GM21619 (cell line): ENCODE data around the gene SPG11.
"Not testable (repeated sequence)": the region's sequence is repeated elsewhere in the genome, so short reads cannot be mapped to it uniquely, and the experiment has no call there.

ENCODE experiments used
- ATAC-seq: cut with Tn5 transposase; IDR thresholded peaks from one replicate; pipeline ENCODE4 v1.9.1; 2021; ENCODE audit not compliant: unreplicated experiment

The SPG11 gene

DNA sequence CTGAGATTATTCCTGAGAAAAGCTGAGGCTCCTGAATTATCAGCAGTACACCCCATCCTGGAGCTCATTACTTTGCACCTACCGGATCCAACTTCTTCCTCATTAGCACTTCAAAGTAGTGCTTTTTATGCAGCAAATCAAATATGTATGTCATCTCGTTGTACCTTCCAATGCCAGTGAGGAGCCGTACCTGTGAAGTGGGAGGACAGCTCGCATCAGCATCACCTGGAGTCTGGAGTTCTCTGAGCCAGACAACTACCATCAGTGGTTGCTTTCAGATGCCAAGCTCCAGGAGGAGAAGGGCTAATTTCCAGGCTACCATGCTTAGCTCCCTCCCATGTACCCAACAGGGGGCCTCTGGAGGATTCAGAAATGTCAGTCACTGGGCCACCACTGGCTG lies 94.1 kb downstream of the SPG11 start:
- no peak for ATAC-seq

DNA sequence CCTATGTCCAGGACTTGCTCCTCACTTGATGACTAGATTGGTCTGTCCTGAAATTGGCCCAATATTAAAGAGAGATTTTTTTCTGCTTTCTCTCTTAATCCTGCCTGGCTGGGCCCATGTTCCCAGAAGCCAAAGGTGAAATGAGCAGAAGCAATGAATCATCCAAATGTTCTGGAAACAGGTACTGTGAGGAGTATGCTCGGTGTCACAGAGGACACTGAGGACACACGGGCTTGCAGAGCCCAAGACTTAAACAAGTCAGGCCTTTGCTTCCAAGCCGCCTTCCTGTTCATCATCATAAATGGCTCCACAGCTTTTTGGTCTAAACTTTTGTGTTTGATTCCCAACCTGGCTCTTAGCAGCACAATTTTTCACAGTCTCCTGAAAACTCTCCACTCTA lies 95.1 kb downstream of the SPG11 start:
- no peak for ATAC-seq

DNA sequence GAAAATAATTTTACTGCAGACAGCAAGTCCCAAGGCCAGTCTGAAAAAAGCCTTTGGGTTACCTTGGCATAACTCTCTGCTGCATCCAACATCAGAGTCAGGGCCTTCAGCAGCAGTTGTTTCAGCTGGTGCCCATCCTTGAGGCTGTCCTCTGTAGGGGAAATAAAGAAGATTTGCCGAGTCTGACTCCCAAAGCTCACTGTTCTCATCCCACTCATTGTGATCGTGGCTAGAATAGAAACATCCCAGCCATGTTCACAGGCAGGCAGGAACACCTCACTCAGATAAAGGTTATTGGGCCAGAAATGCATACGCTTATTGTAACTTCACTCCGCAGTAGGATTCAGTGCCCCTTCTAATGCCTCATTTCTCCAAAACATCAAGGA lies 97.3 kb downstream of the SPG11 start:
- no peak for ATAC-seq

DNA sequence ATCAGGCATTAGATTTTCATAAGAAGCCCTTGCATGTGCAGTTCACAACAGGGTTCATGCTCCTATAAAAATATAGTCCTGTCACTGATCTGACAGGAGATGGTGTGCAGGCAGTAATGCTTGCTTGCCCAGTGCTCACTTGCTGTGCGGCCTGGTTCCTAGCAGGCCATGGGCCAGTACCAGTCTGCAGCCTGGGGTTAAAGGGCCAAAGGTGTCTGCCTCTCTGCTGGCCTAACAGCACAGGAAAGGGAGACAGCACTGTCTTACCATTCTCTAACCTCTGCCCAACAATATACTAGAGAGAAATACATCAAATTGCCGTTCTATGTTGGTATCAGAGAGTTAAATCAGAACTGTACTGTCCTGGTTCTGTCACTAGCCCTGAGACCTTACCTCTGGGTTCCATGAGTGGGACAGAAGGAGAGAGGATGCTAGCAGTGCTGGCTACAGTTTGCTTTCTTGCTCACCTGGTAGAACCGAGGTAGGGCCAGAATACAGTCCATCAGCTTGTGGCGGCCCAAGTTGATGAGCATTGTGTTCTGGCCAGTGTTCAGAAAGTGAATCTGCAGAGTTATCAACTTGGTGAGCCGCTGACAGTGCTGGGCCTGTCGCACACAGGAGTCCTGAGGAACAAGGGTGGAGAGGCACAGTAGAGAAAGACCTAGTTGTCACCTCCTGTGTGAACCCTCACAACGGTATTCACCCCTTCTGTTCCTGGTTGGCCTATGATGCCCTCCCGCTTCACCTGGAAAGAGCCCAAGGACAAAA lies 97.9 kb downstream of the SPG11 start:
- ATAC-seq, result no peak

DNA sequence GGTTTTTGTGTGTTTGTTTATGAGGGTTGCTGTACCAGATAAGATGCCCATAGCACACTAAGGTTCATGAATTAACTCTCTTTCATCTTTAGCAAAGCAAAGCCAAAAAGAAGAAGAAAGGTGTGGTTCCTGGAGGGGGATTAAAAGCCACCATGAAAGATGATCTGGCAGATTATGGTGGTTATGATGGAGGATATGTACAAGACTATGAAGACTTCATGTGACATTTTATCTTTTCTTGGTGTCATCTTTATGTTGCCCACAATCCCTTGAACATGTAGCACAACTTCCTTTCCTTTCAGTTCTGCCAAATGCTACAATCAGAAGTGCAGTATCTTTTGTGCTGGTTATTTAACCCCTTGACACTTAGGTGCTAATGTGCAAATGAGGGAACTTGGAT lies 102.5 kb downstream of the SPG11 start:
- ATAC-seq, result not testable (repeated sequence)

DNA sequence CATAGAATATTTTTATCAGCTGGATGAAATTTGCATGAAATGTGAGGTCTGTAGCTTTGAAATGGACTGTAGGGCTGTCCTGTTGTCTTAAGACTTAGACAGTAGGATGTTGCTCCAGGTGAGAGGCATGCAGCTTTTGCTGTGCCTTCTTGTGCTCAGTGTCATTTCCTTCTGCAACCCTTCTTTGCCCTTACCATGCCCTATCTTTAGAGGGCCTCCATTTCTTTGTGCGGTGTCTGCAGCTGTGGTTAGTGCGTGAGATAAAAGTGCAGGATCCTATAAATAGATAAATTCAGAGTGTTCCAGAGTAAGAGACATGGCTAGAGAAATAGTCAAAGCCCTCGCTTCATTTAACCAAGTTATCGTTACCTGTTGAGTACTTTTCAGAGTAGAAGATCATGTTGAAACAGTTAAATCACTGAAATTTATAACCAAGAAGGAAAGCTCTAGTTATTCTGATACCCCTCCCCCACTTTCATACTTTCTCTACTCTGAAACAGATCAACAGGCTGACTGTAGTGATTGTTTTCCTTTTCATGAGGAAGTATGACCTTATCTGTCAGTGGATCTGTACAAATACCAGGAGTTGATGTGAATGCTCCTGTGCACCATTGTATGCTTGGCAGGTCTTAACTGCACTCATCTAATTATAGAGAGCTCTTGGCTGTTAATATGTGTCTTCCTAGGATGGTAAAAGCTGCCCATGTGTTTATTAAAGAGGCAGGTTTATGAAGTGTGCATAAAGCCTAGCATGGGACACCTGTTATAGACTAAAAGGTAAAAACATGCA lies 108.3 kb downstream of the SPG11 start:
- no peak for ATAC-seq

DNA sequence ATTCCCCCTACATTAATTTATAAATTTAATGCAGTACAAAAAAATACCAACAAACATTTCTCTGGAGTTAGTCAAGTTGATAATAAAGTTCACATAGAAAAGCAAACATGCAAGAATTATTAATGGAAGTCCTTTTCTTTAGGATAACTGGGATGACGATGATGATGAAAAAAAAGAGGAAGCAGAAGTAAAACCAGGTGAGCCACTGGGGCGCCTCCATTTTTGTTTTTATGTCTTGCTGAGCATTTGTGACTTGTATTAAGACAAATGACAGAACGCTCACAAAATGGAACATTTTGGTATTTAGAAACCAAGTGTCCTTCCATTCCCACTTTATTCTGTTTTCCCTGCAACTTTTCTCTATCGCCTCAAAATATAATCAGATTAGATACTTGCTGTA lies 112.7 kb downstream of the SPG11 start:
- ATAC-seq, result no peak

DNA sequence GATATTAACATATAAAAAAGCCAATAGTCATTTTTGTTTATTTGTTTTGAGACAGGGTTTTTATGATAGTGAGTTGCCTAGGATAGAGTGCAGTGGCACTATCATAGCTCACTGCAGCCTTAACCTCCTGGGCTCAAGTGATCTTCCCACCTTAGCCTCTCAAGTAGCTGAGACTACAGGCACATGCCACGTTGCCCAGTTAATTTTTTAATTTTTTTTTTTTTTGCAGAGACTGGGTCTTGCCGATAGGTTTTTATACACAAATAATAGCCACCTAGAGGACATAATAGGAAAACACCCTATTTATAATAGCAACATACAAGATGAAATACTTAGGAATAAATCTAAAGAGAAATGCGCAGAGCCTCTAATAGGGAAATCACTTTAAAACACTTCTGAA lies 113.2 kb downstream of the SPG11 start:
- no peak for ATAC-seq

DNA sequence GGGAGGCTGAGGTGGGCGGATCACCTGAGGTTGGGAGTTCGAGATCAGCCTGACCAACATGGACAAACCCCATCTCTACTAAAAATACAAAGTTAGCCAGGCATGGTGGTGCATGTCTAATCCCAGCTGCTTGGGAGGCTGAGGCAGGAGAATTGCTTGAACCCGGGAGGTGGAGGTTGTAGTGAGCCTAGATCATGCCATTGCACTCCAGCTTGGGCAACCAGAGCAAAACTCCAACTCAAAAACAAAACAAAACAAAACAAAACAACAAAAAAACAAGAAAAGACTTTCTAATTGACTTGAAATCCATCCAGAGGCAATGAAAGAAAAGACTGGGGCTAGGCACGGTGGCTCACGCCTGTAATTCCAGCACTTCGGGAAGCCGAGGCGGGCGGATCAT lies 114.3 kb downstream of the SPG11 start:
- ATAC-seq, result not testable (repeated sequence)

DNA sequence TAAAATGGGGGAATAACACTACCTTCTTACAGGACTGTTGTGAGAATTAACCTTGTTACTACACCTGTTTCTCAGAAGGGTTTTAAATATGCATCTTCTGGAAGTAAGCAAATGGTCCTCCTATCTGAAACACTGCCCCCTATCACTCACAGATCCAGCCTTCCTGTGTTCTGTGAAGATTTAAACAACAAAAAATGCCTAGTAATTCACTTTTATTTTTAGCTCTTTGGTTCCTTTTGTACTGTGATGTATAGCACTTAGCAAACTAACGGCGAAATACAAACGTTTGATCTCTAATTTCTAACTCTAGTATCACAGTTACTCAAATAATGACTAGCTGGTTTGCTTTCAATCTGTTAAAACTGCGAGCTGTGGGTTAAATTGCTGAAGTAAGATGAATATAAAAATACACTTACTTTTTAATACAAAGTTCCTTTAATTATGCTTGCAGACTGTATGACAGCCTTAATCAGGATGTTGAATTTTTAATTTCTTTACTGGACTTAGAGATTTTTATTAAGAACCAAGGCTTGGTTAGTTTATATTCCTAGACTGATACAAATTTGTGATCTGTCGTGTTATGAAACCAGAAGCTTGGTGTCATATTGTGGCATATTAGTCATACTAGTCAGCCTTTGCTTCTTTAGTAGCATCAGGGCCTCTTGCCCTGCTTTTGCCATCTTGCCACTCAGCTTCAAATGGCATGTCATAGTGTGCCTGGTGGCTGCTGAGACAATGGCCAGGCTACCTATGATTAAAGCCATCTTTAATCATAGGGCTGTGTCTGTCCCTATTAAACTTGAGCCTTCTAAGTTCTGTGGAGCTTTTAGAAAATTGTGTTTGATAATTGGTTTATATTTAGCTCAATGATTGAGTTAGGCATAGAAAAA lies 117.3 kb downstream of the SPG11 start:
- ATAC-seq, result peak; percentile 77

DNA sequence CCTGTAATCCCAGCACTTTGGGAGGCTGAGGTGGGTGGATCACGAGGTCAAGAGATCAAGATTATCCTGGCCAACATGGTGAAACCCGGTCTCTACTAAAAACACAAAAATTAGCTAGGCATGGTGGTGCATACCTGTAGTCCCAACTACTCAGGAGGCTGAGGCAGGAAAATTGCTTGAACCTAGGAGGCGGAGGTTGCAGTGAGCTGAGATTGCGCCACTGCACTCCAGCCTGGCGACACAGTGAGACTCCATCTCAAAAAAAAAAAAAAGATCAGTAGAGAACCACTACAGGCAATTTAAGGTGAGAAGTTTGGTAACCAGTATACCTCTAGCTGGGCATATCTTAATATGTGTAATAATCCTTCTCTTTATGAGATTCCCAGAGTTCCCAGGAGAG lies 118.7 kb downstream of the SPG11 start:
- ATAC-seq, result not testable (repeated sequence)

DNA sequence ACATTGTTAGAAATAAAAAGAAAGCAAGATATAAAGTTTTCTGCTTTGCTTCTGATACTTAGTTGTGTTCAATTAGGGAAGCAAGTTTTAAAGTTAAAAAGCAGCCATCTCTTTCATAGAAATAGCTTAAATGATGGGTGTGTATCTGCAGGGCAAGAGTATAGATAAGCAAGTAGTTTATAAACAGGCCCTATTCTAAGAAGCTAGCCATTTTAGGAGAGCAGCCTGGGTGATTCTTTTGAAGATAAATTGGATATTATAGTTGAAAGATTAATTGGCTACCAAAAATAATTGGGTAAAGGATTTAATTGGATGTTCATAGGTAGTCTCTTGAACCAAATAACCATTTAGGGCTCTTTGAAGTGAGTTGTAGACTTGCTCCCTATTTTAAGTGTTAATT lies 120.9 kb downstream of the SPG11 start:
- ATAC-seq, result no peak

DNA sequence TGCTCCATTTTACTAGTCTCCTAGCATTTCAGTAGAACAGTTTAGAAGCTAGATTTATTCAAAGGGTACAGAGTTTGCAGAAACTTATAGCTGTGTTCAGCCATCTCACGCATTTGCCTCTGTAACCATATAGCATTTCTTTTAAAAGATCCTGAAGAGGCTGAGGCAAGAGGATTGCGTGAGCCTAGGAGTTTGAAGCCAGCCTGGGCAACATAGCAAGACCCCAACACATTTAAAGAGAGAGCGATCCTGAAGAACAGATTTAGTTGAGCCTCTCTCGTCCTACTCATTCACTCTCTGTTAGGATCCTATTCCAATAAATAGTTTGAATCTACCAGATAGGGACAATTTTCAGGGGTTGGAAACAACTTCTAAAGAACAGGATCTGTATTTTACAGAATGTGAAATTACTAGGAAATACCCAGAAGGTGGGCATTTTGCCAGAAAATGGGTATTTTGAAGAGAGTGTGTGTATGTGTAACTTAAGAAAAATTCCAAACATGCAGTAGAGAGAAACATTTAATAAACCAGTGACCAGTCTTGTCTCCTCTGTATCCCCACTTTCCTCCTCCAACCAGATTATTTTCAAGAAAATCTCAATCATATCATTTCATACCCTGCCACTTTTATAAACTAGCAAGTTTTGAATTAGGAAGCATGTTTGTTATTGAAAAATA lies 122.0 kb downstream of the SPG11 start:
- ATAC-seq, result no peak

DNA sequence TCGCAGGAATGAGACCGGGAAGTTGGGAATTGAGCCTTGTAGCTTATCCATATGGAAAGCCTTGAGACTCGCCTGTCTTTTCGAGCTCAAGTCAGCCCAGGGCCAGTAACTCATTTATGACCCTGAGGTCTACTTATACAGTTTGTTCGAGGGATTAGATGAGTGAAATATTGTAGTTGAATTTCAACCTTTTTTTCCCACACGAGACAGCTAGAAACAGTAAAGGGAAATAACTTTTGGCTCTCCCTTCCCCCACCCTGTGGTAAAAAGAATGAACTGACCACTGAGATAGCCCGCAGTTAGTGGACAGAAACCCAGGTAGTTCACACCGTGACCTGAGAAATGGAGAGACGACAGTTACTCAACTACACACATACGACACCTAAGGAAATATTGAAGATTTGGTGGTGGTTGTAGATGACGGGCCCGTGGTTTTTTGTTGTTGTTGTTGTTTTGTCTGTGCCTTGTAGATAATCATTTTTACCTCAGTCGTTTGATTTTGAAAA lies 125.7 kb downstream of the SPG11 start:
- no peak for ATAC-seq

DNA sequence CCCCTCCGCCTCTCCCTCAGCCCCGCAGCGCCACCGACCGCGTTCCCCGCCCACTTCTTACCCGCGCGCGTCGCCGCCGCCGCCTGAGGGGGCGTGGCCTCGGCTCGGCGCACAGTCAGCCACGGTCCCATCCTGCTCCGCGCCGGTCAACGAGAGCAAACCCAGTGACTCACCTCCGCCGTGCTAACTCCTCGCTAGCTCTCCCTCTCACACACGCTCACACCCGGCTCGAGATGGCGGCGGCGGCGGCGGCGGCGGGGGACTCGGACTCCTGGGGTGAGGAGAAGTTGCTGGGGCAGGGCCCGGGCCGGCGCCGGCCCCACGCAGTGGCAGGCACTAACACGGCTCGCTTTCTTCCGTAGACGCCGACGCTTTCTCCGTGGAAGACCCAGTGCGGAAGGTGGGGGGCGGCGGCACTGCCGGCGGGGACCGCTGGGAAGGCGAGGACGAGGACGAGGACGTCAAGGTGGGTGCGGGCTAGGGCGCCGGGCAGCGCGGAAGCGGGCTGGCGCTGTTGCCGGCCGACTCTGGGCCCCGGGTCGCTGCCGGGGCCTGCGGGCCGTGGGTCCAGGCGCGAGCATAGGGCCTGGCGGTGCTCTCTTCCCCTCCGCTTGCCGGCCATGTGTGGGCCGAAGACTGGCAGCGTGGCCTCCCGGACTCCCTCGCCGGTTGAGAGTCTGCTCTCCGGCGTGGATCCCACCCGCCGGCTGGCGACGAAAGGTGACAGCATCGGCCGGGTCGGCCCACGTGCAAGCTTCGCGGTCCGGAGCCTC lies 126.3 kb downstream of the SPG11 start, which contains the start of gene EIF3J:
Gene EIF3J (plus strand): TSS at position 186 of the 773 bp plus-strand sequence. CDS start 48 bp downstream, at position 234.
- ATAC-seq, result peak; percentile 83

DNA sequence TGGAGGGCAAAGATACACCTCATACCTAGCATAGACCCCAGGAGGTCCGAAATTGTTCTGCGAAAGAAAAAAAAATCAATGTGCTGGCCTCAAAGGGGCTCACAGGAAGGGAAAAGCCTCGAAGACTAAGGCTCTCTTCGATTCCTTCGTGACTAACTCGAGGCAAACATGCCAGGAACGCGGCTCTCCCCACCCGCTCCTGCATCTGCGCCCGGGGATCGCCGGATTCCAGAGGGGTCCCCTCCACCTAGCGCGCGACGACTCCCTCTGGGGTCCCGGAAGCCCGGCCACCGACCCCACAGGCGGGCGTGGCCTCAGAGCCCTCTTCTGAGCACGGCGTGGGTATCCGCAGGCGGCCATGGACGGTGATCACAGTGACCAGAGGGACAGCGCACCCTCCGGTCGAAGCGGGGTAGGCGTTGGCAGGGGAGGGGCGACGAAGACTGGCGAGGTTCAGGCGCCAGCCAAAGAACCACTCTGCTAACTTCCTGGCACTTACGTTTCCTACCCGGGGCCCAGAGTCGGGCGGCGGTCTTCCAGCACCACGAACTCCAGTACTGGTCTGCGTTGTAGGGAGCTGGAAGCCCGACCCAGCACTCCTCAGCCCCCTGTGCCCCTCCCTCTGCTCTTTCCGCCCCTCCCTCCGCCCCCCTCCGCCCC lies 127.0 kb downstream of the SPG11 start:
- ATAC-seq, result peak; percentile 65

DNA sequence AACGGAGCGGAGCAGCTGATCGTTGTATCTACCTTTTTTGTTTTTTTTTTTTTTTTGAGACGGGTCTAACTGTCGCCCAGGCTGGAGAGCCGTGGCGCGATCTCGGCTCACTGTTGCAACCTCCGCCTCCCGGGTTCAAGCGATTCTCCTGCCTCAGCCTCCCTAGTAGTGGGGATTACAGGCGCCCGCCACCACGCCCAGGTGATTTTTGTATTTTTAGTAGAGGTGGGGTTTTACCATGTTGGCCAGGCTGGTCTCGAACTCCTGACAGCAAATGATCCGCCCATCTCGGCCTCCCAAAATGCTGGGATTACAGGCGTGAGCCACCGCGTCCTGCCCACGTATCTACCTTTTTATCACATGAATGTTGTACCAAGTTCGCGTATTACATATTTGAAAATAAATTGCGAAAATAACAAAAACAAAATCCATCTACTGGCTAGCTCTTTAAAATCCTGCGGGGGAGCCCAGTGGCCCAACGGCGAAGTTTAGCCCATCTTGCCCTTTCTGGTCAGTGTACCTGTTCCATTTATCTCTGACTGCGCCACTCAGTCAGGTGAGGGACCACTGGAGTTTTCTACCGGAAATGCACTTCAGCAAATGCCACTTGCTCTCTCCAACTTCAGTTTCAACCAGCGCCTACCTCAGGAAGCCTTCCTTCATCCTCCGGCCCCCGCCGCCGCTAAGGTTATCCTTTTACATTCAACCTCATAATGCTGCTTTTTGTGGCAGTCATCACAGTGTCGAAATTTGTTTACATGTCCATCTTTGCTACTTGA lies 127.8 kb downstream of the SPG11 start:
- no peak for ATAC-seq

DNA sequence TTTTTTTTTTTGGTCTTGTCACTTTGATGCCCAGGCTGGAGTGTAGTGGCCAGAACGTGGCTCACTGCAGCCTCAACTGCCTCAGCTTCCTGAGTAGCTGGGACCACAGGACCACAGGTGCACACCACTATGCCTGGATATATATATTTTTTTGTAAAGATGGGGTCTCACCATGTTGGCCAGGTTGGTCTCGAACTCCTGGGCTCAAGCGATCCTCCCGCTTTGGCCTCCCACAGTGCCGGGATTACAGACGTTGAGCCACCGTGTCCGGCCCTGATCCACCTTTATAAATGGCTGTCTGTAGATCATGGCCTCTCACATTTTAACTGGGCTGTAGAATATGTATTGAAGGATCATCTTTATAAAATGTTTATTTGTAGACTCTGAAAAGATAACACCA lies 128.4 kb downstream of the SPG11 start:
- ATAC-seq, result no peak

DNA sequence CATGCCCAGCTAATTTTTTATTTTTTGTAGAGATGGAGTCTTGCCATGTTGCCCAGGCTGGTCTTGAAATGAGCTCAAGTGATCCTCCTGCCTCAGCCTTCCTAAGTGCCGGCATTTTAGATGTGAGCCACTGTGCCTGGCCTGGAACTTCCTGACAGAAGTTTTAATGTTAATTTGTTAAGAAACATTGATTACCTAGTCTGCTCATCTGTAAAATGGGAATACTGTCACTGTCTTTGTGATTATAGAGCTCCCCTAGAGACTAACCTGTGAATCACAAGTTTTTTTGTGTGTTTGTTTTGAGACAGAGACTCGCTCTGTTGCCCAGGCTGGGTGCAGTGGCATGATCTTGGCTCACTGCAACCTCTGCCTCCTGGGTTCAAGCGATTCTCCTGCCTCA lies 130.8 kb downstream of the SPG11 start:
- no peak for ATAC-seq
